ENCODE results near the gene CLPSL1. TPM values are rescaled to one million over a fixed set of nuclear protein-coding genes. Genes with fewer than 3 reads are reported as not detected.

CLPSL1 gene
- total and polyA plus RNA-seq, 2 of the 13 experiments (the other 11 are each of a cell fraction or from before 2014, with no cell fraction given) = not detected

GRCh38 chr6:35731736-35732532 is 48.9 kb upstream of the CLPSL1 start (continued):
- TF ChIP-seq ZBTB37 (CRISPR knock-in tag; IDR thresholded peaks at IDR 0.05) (no peak), SP5 (CRISPR knock-in tag; IDR thresholded peaks at IDR 0.05; ENCODE audit: borderline replicate concordance, low read depth) (peak; percentile 87), ZNF451 (CRISPR knock-in tag; IDR thresholded peaks at IDR 0.05) (no peak; the same call in 1 of the 2 replicates), MAFK (conservative IDR thresholded peaks at IDR 0.05 in 1 of 2, IDR thresholded peaks at IDR 0.05 in 1 of 2; ENCODE audit: low read length in 2 of 2) (no peak), ZNF713 (CRISPR knock-in tag; IDR thresholded peaks at IDR 0.05) (0 out of 2 replicates have a peak, but pooled peaks have one; percentile 73), SRSF9 (IDR thresholded peaks at IDR 0.05; ENCODE audit: borderline replicate concordance, insufficient read depth, low read depth, low read length, poor library complexity, severe bottlenecking) (no peak), MTF2 (CRISPR knock-in tag; IDR thresholded peaks at IDR 0.05; ENCODE audit: borderline replicate concordance) (peak; percentile 91; the same call in 1 of the 2 replicates), GTF2F1 (IDR thresholded peaks at IDR 0.05; ENCODE audit: low read length) (no peak), E2F1 (CRISPR knock-in tag; IDR thresholded peaks at IDR 0.05) (no peak; the same call in 1 of the 2 replicates), ZNF367 (CRISPR knock-in tag; IDR thresholded peaks at IDR 0.05; ENCODE audit: borderline replicate concordance) (0 out of 2 replicates have a peak, but pooled peaks have one; percentile 9), DR1 (CRISPR knock-in tag; IDR thresholded peaks at IDR 0.05) (peak; percentile 53; the same call in 1 of the 2 replicates), ZNF34 (CRISPR knock-in tag; IDR thresholded peaks at IDR 0.05; ENCODE audit: borderline replicate concordance) (no peak), ZNF749 (CRISPR knock-in tag; IDR thresholded peaks at IDR 0.05; ENCODE audit: borderline replicate concordance) (peak; percentile 91), ZNF460 (CRISPR knock-in tag; IDR thresholded peaks at IDR 0.05; ENCODE audit: borderline replicate concordance) (peak; percentile 61; the same call in 1 of the 2 replicates), FOXA3 (CRISPR knock-in tag; IDR thresholded peaks at IDR 0.05) (peak; percentile 71), ZNF709 (CRISPR knock-in tag; IDR thresholded peaks at IDR 0.05) (peak; percentile 53; the same call in 1 of the 2 replicates), ZNF17 (CRISPR knock-in tag; IDR thresholded peaks at IDR 0.05) (no peak), ATAD3A (CRISPR knock-in tag; IDR thresholded peaks at IDR 0.05) (no peak), ZNF124 (CRISPR knock-in tag; IDR thresholded peaks at IDR 0.05) (0 out of 2 replicates have a peak, but pooled peaks have one; percentile 18), ZNF674 (CRISPR knock-in tag; IDR thresholded peaks at IDR 0.05; ENCODE audit: low read depth) (no peak), ZHX1 (CRISPR knock-in tag; IDR thresholded peaks at IDR 0.05; ENCODE audit: low read depth) (no peak), ZNF337 (CRISPR knock-in tag; IDR thresholded peaks at IDR 0.05; ENCODE audit: borderline replicate concordance, low read depth) (no peak), ZNF576 (CRISPR knock-in tag; IDR thresholded peaks at IDR 0.05) (no peak; the same call in 1 of the 2 replicates), RXRA (CRISPR knock-in tag; IDR thresholded peaks at IDR 0.05) (no peak; the same call in 1 of the 2 replicates)
